HL-60/S4 (cell line): ENCODE measurements around the gene ZNF639.

Source experiments
- in situ Hi-C: fragments of 300-500 bp; cut with MboI; formaldehyde crosslinking; loops from 2 replicates; pipeline ENCODE4 v1.14.3; 2022; ENCODE audit warnings: low sequenced_read_pairs

Gene ZNF639

GRCh38 chr3:179309225-179310078 is 13.4 kb upstream of the ZNF639 start:
- in situ Hi-C loops = loop anchor here (25.0 kb wide), 1 partner anchor 172 kb away; the partner anchor contains the start of gene PIK3CA

- in situ Hi-C loops = loop anchor here (5.0 to 25.0 kb wide), 2 partner anchors 182 to 302 kb away; partner anchors contain the start of gene PIK3CA
Measured at GRCh38 chr3:179318876-179319275, 4.0 kb upstream of the ZNF639 start.

- in situ Hi-C loops = loop anchor here (25.0 kb wide), 1 partner anchor 184 kb away; the partner anchor contains the start of gene PIK3CA
Measured at GRCh38 chr3:179321668-179322285, 1.1 kb upstream of the ZNF639 start.

GRCh38 chr3:179323197-179324110 is 623 bp downstream of the ZNF639 start:
- in situ Hi-C loops = loop anchor here (25.0 kb wide), 1 partner anchor 186 kb away; the partner anchor contains the start of gene PIK3CA

- in situ Hi-C loops = loop anchor here (25.0 kb wide), 1 partner anchor 187 kb away; the partner anchor contains the start of gene PIK3CA
Measured at GRCh38 chr3:179324270-179324754, 1.5 kb downstream of the ZNF639 start.

GRCh38 chr3:179330438-179330837 is 7.6 kb downstream of the ZNF639 start:
- in situ Hi-C loops = loop anchor here (10.0 kb wide), 1 partner anchor 234 kb away; the partner anchor contains the start of gene ACTL6A

GRCh38 chr3:179332240-179332639 is 9.4 kb downstream of the ZNF639 start:
- in situ Hi-C loops = loop anchor here (10.0 kb wide), 1 partner anchor 233 kb away; the partner anchor contains the start of gene ACTL6A

GRCh38 chr3:179333084-179333483 is 10.3 kb downstream of the ZNF639 start:
- in situ Hi-C loops = loop anchor here (10.0 kb wide), 1 partner anchor 232 kb away; the partner anchor contains the start of gene ACTL6A

- in situ Hi-C loops = loop anchor here (10.0 kb wide), 1 partner anchor 228 kb away; the partner anchor contains the start of gene ACTL6A
Measured at GRCh38 chr3:179336345-179336929, 13.6 kb downstream of the ZNF639 start.

- in situ Hi-C loops = no loop called here
Measured at GRCh38 chr3:179347345-179348194, 24.7 kb downstream of the ZNF639 start, which contains the start of gene MFN1. Gene MFN1 (plus strand): TSS chr3:179347709. CDS start chr3:179348852, 1,143 bp downstream.

GRCh38 chr3:179348325-179349013 is 25.6 kb downstream of the ZNF639 start:
- in situ Hi-C loops = no loop called here

- in situ Hi-C loops = no loop called here
Measured at GRCh38 chr3:179355996-179356395, 33.2 kb downstream of the ZNF639 start.

GRCh38 chr3:179363332-179363731 is 40.5 kb downstream of the ZNF639 start:
- in situ Hi-C loops = no loop called here

GRCh38 chr3:179369621-179370020 is 46.8 kb downstream of the ZNF639 start:
- in situ Hi-C loops = no loop called here

- in situ Hi-C loops = no loop called here
Measured at GRCh38 chr3:179373938-179374337, 51.1 kb downstream of the ZNF639 start.

GRCh38 chr3:179375091-179375999 is 52.5 kb downstream of the ZNF639 start:
- in situ Hi-C loops = no loop called here

GRCh38 chr3:179376474-179376873 is 53.6 kb downstream of the ZNF639 start:
- in situ Hi-C loops = no loop called here
